OCI-LY3 (cell line): ENCODE results near the gene PGLYRP4.

Source experiments
- H2AFZ ChIP-seq: fragments of 200-600, 300-600 bp; shearing (Covaris generic); 2 replicates; pipeline ENCODE4 v1.6.0; 2014; ENCODE audit warnings: antibody characterized with exemption, low read depth, low read length
- H3K27ac ChIP-seq: fragments of 200-600, 300-600 bp; sonication (generic); 2 replicates; pipeline ENCODE4 v1.5.1; 2014; ENCODE audit warnings: mild to moderate bottlenecking, low read length, moderate library complexity, mixed read lengths
- H3K27me3 ChIP-seq: fragments of 200-600, 300-600 bp; sonication (generic); 2 replicates; pipeline ENCODE4 v1.6.1; 2014; ENCODE audit warnings: low read depth, low read length, mixed read lengths
- H3K36me3 ChIP-seq: fragments of 200-600, 300-600 bp; sonication (generic); replicated peaks from 2 replicates; pipeline ENCODE3; 2014; ENCODE audit warnings: low read depth, low read length, mixed read lengths
- H3K4me1 ChIP-seq: fragments of 300-600, 200-600 bp; sonication (generic); 2 replicates; pipeline ENCODE4 v1.6.1; 2014; ENCODE audit warnings: low read length, mixed read lengths
- H3K4me2 ChIP-seq: fragments of 200-600, 300-600 bp; sonication (generic); 2 replicates; pipeline ENCODE4 v1.6.1; 2014; ENCODE audit warnings: low read length, mixed read lengths
- H3K4me3 ChIP-seq: fragments of 300-600, 200-600 bp; sonication (generic); 2 replicates; pipeline ENCODE4 v1.5.1; 2014; ENCODE audit warnings: antibody characterized with exemption, mild to moderate bottlenecking, low read length, moderate library complexity
- H3K79me2 ChIP-seq: fragments of 300-600, 200-600 bp; shearing (Covaris generic); 2 replicates; pipeline ENCODE4 v1.6.1; 2014; ENCODE audit warnings: mild to moderate bottlenecking, low read length, mixed read lengths
- H3K9ac ChIP-seq: fragments of 300-600, 200-600 bp; shearing (Covaris generic); 2 replicates; pipeline ENCODE4 v1.6.0; 2014; ENCODE audit warnings: mild to moderate bottlenecking, low read length, moderate library complexity
- H3K9me3 ChIP-seq: fragments of 200-600, 300-600 bp; shearing (Covaris generic); 2 replicates; pipeline ENCODE4 v1.6.1; 2014; ENCODE audit warnings: low read length, mixed read lengths; ENCODE audit not compliant: insufficient read depth
- H4K20me1 ChIP-seq: fragments of 200-600, 300-600 bp; sonication (generic); 2 replicates; pipeline ENCODE4 v1.6.1; 2016; ENCODE audit warnings: low read length, mixed read lengths; ENCODE audit not compliant: insufficient read depth
- CTCF ChIP-seq: fragments of 200-600, 300-600 bp; sonication (generic); IDR thresholded peaks from 2 replicates; pipeline ENCODE4 v1.5.1; 2014; ENCODE audit warnings: antibody characterized with exemption, low read length, low read depth
- EZH2phosphoT487 ChIP-seq: fragments of 200-600 bp; shearing (Covaris generic); IDR thresholded peaks from 2 replicates; pipeline ENCODE4 v1.6.1; 2018; ENCODE audit warnings: antibody characterized with exemption, mixed run types, low read depth

The PGLYRP4 gene

DNA sequence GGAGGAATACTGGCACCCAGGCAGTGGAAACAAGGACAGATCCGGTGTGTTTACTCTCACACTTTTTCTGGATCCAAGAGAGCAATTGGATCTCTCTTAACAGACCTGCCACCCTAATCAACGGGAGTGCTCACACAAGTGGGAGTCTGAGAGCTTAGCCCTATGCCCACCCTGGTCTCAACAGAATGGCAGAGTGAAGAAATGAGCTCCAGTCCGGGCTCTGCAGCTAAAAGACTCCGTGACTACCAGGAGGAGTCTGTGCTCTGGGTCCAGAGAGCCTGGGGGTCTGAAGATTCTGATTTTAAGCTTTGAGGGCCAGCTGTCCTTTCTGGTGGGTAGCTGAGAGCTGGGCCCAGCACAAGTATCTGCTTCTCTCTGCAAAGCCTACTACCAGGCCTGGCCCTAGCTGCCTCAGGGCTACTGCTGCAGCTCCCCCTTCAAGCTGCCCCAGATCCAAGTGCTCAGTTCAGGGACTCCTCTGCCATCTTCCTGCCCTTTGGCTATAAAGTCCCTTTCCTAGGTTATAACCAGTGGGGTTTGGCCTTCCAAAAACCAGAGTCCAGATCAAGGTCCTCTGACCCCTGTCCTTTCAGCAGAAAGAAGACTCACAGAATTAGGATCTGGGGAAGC, 13.0 kb upstream of the PGLYRP4 start:
- H3K4me2 ChIP-seq = no peak overlapping the region
- H3K36me3 ChIP-seq = no peaks in the 10 kb centered on the region
- H3K9ac ChIP-seq = no peak overlapping the region

DNA sequence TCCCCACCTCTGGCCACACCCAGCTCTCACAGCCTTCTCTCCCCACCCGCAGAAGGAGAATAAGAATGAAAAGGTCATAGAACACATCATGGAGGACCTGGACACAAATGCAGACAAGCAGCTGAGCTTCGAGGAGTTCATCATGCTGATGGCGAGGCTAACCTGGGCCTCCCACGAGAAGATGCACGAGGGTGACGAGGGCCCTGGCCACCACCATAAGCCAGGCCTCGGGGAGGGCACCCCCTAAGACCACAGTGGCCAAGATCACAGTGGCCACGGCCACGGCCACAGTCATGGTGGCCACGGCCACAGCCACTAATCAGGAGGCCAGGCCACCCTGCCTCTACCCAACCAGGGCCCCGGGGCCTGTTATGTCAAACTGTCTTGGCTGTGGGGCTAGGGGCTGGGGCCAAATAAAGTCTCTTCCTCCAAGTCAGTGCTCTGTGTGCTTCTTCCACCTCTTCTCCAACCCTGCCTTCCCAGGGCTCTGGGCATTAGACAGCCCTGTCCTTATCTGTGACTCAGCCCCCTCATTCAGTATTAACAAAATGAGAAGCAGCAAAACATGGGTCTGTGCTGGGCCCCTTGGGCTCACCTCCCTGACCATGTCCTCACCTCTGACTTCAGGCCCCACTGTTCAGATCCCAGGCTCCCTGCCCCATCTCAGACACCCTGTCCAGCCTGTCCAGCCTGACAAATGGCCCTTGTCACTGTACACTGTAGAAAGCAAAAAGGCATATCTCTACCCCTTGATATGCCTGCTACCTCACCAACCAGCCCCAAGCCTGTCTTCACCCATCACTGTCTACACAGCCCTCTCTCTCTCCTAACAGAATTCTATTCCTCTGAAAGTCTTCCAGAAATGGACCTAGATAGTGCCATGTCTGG, 12.2 kb upstream of the PGLYRP4 start:
- no peak overlapping the region for H3K27ac ChIP-seq
- no peak overlapping the region for H2AFZ ChIP-seq
- TF ChIP-seq CTCF (no peak), EZH2phosphoT487 (no peak)
- peaks cover 21% of the 10 kb centered on the region for H3K27me3 ChIP-seq
- H3K36me3 ChIP-seq = no peaks in the 10 kb centered on the region
- H3K4me3 ChIP-seq = no peak overlapping the region
- no peaks in the 10 kb centered on the region for H3K79me2 ChIP-seq
- peaks cover 31% of the 10 kb centered on the region for H3K4me1 ChIP-seq
- no peaks in the 10 kb centered on the region for H4K20me1 ChIP-seq
- H3K4me2 ChIP-seq = no peak overlapping the region
- no peak overlapping the region for H3K9ac ChIP-seq
- H3K9me3 ChIP-seq = no peaks in the 10 kb centered on the region

More for the DNA sequence above, 13.0 kb upstream of the PGLYRP4 start:
- no peaks in the 10 kb centered on the region for H4K20me1 ChIP-seq
- no peak for TF ChIP-seq CTCF
- TF ChIP-seq EZH2phosphoT487 = no peak
- no peaks in the 10 kb centered on the region for H3K9me3 ChIP-seq
- peaks cover 31% of the 10 kb centered on the region for H3K4me1 ChIP-seq
- no peak overlapping the region for H3K27ac ChIP-seq
- H3K27me3 ChIP-seq = peaks cover 20% of the 10 kb centered on the region
- H2AFZ ChIP-seq = no peak overlapping the region
- no peaks in the 10 kb centered on the region for H3K79me2 ChIP-seq
- no peak overlapping the region for H3K4me3 ChIP-seq

GRCh38 chr1:153360190-153360589, 11.5 kb upstream of the PGLYRP4 start:
- no peaks in the 10 kb centered on the region for H3K79me2 ChIP-seq
- no peak overlapping the region for H3K4me2 ChIP-seq
- no peaks in the 10 kb centered on the region for H3K9me3 ChIP-seq
- TF ChIP-seq EZH2phosphoT487 = no peak
- no peak for TF ChIP-seq CTCF
- H3K9ac ChIP-seq = no peak overlapping the region
- H2AFZ ChIP-seq = no peak overlapping the region
- H3K27ac ChIP-seq = no peak overlapping the region
- no peaks in the 10 kb centered on the region for H3K36me3 ChIP-seq
- H3K27me3 ChIP-seq = peaks cover 18% of the 10 kb centered on the region
- H4K20me1 ChIP-seq = no peaks in the 10 kb centered on the region
- H3K4me3 ChIP-seq = no peak overlapping the region
- peaks cover 31% of the 10 kb centered on the region for H3K4me1 ChIP-seq

- TF ChIP-seq CTCF (no peak), EZH2phosphoT487 (no peak)
- no peaks in the 10 kb centered on the region for H3K9me3 ChIP-seq
- peaks cover 22% of the 10 kb centered on the region for H3K27me3 ChIP-seq
- H3K4me1 ChIP-seq = peaks cover 27% of the 10 kb centered on the region
- H3K79me2 ChIP-seq = no peaks in the 10 kb centered on the region
- no peak overlapping the region for H3K4me3 ChIP-seq
- no peak overlapping the region for H3K4me2 ChIP-seq
- no peak overlapping the region for H2AFZ ChIP-seq
- no peaks in the 10 kb centered on the region for H4K20me1 ChIP-seq
- H3K9ac ChIP-seq = no peak overlapping the region
- no peak overlapping the region for H3K27ac ChIP-seq
- H3K36me3 ChIP-seq = no peaks in the 10 kb centered on the region
These were observed 10.6 kb upstream of the PGLYRP4 start for GRCh38 chr1:153359241-153359640.
